Measurements from ENCODE around the gene GMEB1. TPM values are rescaled to one million over a fixed set of nuclear protein-coding genes. Genes with fewer than 3 reads are reported as not detected.

Gene GMEB1
- total RNA-seq, result 10 to 100 TPM in 3 of 4 donors, 1 to 10 TPM in 1; 2.4 to 37.4 (median 15.2) TPM

- Histone ChIP-seq H3K36me3 (no peaks in the 10 kb centered on the region), H3K27me3 (no peaks in the 10 kb centered on the region), H3K4me3 (peak within 1 kb of the TSS; percentile 60 to 87), H3K27ac (peak within 1 kb of the TSS; percentile 95 to 98), H3K4me1 (no peaks in the 10 kb centered on the region), H3K9me3 (no peaks in the 10 kb centered on the region)
- DNase-seq, result peak; percentile 81
- TF ChIP-seq POLR2A (IDR thresholded peaks at IDR 0.05) (no peak), CTCF (IDR thresholded peaks at IDR 0.05) (peak in 2 of 4 experiments; percentile 14 to 20)
- intact Hi-C loops (cut with DNase I; ENCODE audit: low total_unique reads), result loop anchor here (10.0 kb wide), 1 partner anchor 66 kb away; the partner anchor contains the start of gene YTHDF2
Observed at GRCh38 chr1:28668191-28668955, at the start of gene GMEB1. GMEB1 (plus strand) TSS chr1:28668784; CDS start chr1:28683613, 14,829 bp downstream.

- DNase-seq, result no peak
- Histone ChIP-seq H3K4me1 (no peaks in the 10 kb centered on the region), H3K4me3 (no peak overlapping the region), H3K27me3 (no peaks in the 10 kb centered on the region), H3K27ac (no peak overlapping the region), H3K36me3 (no peaks in the 10 kb centered on the region), H3K9me3 (no peaks in the 10 kb centered on the region)
- TF ChIP-seq POLR2A (IDR thresholded peaks at IDR 0.05) (no peak), CTCF (IDR thresholded peaks at IDR 0.05) (no peak)
- intact Hi-C loops (cut with DNase I; ENCODE audit: low total_unique reads), result no loop called here
Observed at GRCh38 chr1:28631713-28632112, 36.9 kb upstream of the GMEB1 start.

GRCh38 chr1:28632560-28632959 lies 36.0 kb upstream of the GMEB1 start:
- H3K4me1 ChIP-seq, result no peaks in the 10 kb centered on the region
- intact Hi-C loops (cut with DNase I; ENCODE audit: low total_unique reads), result no loop called here
- H3K9me3 ChIP-seq, result no peaks in the 10 kb centered on the region
- no peaks in the 10 kb centered on the region for H3K27me3 ChIP-seq
- no peak for TF ChIP-seq POLR2A (IDR thresholded peaks at IDR 0.05)
- TF ChIP-seq CTCF (IDR thresholded peaks at IDR 0.05), result no peak
- H3K4me3 ChIP-seq, result no peak overlapping the region
- no peak for DNase-seq
- no peaks in the 10 kb centered on the region for H3K36me3 ChIP-seq
- no peak overlapping the region for H3K27ac ChIP-seq

GRCh38 chr1:28640766-28641165 lies 27.8 kb upstream of the GMEB1 start:
- no peaks in the 10 kb centered on the region for H3K36me3 ChIP-seq
- no peak for DNase-seq
- H3K27ac ChIP-seq, result no peak overlapping the region
- peaks cover 8% of the 10 kb centered on the region in 2 donors for H3K4me1 ChIP-seq
- intact Hi-C loops (cut with DNase I; ENCODE audit: low total_unique reads), result no loop called here
- H3K4me3 ChIP-seq, result no peak overlapping the region
- H3K9me3 ChIP-seq, result no peaks in the 10 kb centered on the region
- TF ChIP-seq POLR2A (IDR thresholded peaks at IDR 0.05), result no peak
- no peak for TF ChIP-seq CTCF (IDR thresholded peaks at IDR 0.05)
- no peaks in the 10 kb centered on the region for H3K27me3 ChIP-seq

- TF ChIP-seq CTCF (IDR thresholded peaks at IDR 0.05) (no peak), POLR2A (IDR thresholded peaks at IDR 0.05) (no peak)
- DNase-seq, result no peak
- Histone ChIP-seq H3K36me3 (no peaks in the 10 kb centered on the region), H3K27me3 (no peaks in the 10 kb centered on the region), H3K4me3 (peak overlapping the region; percentile 69 to 75), H3K4me1 (peaks cover 8% of the 10 kb centered on the region in 2 donors), H3K27ac (peak overlapping the region; percentile 79 to 86), H3K9me3 (no peaks in the 10 kb centered on the region)
- intact Hi-C loops (cut with DNase I; ENCODE audit: low total_unique reads), result no loop called here
Observed at GRCh38 chr1:28642056-28642846, 26.3 kb upstream of the GMEB1 start.

Data from uterus (tissue), 4 donors.